ENCODE results near the gene GALNT7.

DNA sequence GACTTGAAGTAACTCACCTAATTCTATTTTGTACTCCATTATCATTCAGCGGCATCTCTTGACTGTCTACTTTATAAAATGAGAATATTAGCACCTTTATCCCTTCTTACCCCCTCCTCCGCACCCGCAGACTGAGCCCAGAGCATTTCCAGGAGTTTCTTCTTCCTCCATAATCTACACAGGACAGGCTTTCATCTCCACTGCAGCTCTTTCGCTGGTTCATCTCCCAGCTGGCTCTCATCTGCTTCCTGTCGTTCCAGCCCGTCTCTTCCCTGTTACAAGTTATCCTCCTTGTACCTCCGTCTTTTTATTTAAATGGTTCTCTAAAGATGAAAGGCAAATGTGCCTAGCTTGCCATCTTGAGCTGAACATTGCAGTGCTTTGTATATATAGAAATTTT lies 39.8 kb downstream of the GALNT7 start:
- TF ChIP-seq, protein P1, sequence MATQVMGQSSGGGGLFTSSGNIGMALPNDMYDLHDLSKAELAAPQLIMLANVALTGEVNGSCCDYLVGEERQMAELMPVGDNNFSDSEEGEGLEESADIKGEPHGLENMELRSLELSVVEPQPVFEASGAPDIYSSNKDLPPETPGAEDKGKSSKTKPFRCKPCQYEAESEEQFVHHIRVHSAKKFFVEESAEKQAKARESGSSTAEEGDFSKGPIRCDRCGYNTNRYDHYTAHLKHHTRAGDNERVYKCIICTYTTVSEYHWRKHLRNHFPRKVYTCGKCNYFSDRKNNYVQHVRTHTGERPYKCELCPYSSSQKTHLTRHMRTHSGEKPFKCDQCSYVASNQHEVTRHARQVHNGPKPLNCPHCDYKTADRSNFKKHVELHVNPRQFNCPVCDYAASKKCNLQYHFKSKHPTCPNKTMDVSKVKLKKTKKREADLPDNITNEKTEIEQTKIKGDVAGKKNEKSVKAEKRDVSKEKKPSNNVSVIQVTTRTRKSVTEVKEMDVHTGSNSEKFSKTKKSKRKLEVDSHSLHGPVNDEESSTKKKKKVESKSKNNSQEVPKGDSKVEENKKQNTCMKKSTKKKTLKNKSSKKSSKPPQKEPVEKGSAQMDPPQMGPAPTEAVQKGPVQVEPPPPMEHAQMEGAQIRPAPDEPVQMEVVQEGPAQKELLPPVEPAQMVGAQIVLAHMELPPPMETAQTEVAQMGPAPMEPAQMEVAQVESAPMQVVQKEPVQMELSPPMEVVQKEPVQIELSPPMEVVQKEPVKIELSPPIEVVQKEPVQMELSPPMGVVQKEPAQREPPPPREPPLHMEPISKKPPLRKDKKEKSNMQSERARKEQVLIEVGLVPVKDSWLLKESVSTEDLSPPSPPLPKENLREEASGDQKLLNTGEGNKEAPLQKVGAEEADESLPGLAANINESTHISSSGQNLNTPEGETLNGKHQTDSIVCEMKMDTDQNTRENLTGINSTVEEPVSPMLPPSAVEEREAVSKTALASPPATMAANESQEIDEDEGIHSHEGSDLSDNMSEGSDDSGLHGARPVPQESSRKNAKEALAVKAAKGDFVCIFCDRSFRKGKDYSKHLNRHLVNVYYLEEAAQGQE (IDR thresholded peaks at IDR 0.05; ENCODE audit: insufficient read depth in 1 of 2, low read depth in 2 of 2, low read length in 2 of 2), result no peak
- no peak for TF ChIP-seq SIN3A (IDR thresholded peaks at IDR 0.05; ENCODE audit: borderline replicate concordance, insufficient read depth, low read length)

Measured in PFSK-1 (cell line).